ENCODE measurements around the gene PATZ1. TPM values are rescaled to one million over a fixed set of nuclear protein-coding genes. Genes with fewer than 3 reads are reported as not detected.

PATZ1 gene
- total RNA-seq, 1 experiment from 2014 or later = 24.1 TPM

DNA sequence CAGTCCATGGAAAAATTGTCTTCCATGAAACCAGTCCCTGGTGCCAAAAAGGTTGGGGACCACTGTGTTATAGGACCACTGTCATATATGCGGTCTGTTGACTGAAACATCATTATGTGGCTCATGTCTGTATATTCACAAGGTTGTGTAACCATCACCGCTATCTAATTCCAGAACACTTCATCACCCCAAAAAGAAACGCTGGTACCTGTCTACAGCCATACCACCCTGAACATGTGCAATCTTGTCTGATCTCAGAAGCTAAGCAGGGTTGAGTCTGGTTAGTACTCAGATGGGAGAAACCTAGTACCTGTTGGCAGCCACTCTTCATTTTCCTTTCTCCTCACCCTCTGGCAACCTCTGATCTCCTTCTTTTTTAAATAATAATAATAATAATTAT is 41.0 kb downstream of the PATZ1 start:
- no peak overlapping the region for H3K4me3 ChIP-seq
- H3K27ac ChIP-seq = no peak overlapping the region
- H3K4me1 ChIP-seq = no peaks in the 10 kb centered on the region
- H3K27me3 ChIP-seq = no peaks in the 10 kb centered on the region
- no peaks in the 10 kb centered on the region for H3K9me3 ChIP-seq (replicated peaks)
- no peaks in the 10 kb centered on the region for H3K36me3 ChIP-seq
- DNase-seq = no peak

GRCh38 chr22:31302537-31302936 is 43.6 kb downstream of the PATZ1 start:
- H3K4me1 ChIP-seq = no peaks in the 10 kb centered on the region
- no peaks in the 10 kb centered on the region for H3K27me3 ChIP-seq
- no peak for DNase-seq
- H3K9me3 ChIP-seq (replicated peaks) = no peaks in the 10 kb centered on the region
- no peak overlapping the region for H3K27ac ChIP-seq
- no peak overlapping the region for H3K4me3 ChIP-seq
- no peaks in the 10 kb centered on the region for H3K36me3 ChIP-seq

DNA sequence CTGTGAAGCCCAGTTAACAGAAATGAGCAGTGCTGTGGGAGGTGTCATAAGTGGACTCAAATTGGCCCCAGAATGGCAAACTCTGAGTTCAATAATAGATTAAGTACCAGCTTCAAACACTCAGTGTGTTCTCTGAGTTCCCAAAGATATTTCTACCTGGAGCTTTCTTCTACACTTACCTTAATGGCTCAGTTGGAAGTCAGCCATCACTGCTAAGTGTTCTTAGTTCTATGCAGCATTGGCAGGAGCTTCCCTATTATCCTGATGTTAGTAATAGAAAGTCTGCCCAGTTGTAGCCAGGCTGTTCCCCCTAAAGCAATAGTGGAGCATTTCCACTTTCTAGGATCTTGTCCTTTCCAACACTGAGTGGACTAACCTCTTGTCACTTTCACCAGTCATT is 44.1 kb downstream of the PATZ1 start:
- DNase-seq = no peak
- no peak overlapping the region for H3K27ac ChIP-seq
- no peaks in the 10 kb centered on the region for H3K9me3 ChIP-seq (replicated peaks)
- H3K27me3 ChIP-seq = no peaks in the 10 kb centered on the region
- H3K36me3 ChIP-seq = no peaks in the 10 kb centered on the region
- H3K4me3 ChIP-seq = no peak overlapping the region
- H3K4me1 ChIP-seq = no peaks in the 10 kb centered on the region

DNA sequence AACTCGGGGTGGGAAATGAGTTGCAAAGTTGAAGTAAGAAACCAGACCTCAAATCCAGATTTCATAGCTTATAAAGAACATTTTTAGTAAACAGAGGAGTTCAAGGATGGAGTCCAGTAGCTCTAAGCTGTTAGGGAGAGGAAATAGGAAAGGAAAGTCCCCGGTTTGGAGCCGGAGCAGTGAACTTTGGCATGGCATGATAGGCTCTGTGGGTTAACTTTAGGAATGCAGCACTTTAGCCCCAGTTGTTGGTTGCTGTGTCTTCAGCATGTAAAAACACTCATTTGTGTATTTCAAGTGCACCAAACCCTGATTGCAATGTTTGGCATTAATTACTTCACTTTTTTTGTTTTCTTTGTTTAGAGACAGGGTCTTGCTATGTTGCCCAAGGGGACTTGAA is 45.2 kb downstream of the PATZ1 start:
- no peak for DNase-seq
- H3K27me3 ChIP-seq = no peaks in the 10 kb centered on the region
- H3K27ac ChIP-seq = no peak overlapping the region
- H3K36me3 ChIP-seq = no peaks in the 10 kb centered on the region
- no peaks in the 10 kb centered on the region for H3K9me3 ChIP-seq (replicated peaks)
- H3K4me1 ChIP-seq = no peaks in the 10 kb centered on the region
- no peak overlapping the region for H3K4me3 ChIP-seq

- Histone ChIP-seq H3K36me3 (no peaks in the 10 kb centered on the region), H3K27ac (no peak overlapping the region), H3K27me3 (no peaks in the 10 kb centered on the region), H3K4me1 (no peaks in the 10 kb centered on the region), H3K9me3 (replicated peaks) (no peaks in the 10 kb centered on the region), H3K4me3 (no peak overlapping the region)
- DNase-seq = no peak
These were observed 50.1 kb downstream of the PATZ1 start for GRCh38 chr22:31295831-31296657.

DNA sequence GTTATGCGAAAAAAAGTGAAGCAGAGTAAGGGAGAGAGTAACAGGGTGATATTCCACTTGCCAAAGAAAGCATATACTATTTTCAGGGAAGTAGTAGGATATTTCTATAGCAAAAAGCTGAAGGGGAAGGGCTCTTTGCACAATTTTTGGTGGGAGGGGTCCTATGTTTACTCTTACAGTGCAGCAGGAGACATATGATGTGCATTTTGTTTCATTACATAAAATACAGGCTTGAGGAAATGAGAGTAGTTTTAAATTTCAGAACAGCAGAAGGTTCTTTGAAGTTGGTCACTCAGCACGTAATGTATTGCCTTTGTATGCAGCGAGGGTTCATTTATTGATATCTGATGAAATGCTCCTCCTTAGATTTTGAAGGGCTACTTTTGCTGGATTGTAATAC is 50.8 kb downstream of the PATZ1 start:
- DNase-seq = no peak
- H3K4me1 ChIP-seq = no peaks in the 10 kb centered on the region
- H3K36me3 ChIP-seq = no peaks in the 10 kb centered on the region
- no peak overlapping the region for H3K4me3 ChIP-seq
- no peak overlapping the region for H3K27ac ChIP-seq
- no peaks in the 10 kb centered on the region for H3K27me3 ChIP-seq
- H3K9me3 ChIP-seq (replicated peaks) = no peaks in the 10 kb centered on the region

GRCh38 chr22:31292236-31292989 is 53.7 kb downstream of the PATZ1 start, which contains the start of gene PIK3IP1:
Gene PIK3IP1 (minus strand): TSS chr22:31292488. CDS start chr22:31292344, 144 bp downstream.
- Histone ChIP-seq H3K27ac (no peak within 1 kb of the TSS), H3K4me1 (no peaks in the 10 kb centered on the region), H3K27me3 (no peaks in the 10 kb centered on the region), H3K4me3 (peak within 1 kb of the TSS; percentile 41), H3K9me3 (replicated peaks) (no peaks in the 10 kb centered on the region), H3K36me3 (no peaks in the 10 kb centered on the region)
- peak; percentile 73 to 82 for DNase-seq

DNA sequence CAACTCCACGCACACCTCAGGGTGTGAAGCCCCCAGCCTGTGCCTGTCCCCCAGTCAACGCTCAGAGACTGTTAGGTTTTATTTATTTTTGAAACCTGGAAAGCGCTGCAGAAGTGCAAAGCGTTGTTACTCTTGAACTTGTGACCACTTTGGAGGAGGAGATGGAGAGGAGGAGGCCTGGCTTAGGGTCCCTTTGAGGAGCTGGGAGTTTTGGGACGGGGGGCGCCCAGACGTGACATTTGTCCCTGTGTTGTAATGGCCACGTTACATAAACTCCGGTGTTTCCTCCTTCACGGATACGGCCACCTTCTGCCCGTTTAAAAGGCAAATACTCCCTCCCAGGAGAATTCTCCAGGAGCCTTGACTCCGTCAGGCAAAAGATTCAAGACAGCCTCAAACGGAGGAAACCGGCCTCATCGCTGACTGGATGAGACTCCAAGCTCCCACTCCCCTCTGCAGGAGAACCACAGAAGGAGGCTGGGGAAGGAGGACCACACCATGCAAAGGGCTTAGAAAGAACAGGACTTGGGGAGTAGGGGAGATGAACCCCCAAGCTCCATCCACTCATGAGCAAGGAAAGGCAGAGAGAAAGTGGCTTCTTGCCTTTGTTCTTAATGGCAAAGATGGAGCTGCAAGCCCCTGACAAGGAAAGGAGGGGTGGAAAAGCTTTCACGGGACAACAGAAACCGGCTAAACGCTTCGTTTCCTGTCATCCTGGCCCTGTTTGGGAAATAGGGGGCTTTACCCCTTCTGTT is 54.5 kb downstream of the PATZ1 start:
- H3K36me3 ChIP-seq = no peaks in the 10 kb centered on the region
- peak overlapping the region; percentile 41 for H3K4me3 ChIP-seq
- H3K4me1 ChIP-seq = 0 out of 2 replicates have a peak, but pooled peaks cover under 1% of the 10 kb centered on the region
- H3K27ac ChIP-seq = no peak overlapping the region
- no peaks in the 10 kb centered on the region for H3K27me3 ChIP-seq
- no peaks in the 10 kb centered on the region for H3K9me3 ChIP-seq (replicated peaks)
- peak in 1 of 2 experiments; percentile 26 for DNase-seq

GRCh38 chr22:31290494-31291471 is 55.4 kb downstream of the PATZ1 start:
- H3K27ac ChIP-seq = peak overlapping the region; percentile 31
- no peaks in the 10 kb centered on the region for H3K9me3 ChIP-seq (replicated peaks)
- H3K36me3 ChIP-seq = no peaks in the 10 kb centered on the region
- H3K4me3 ChIP-seq = peak overlapping the region; percentile 58
- H3K27me3 ChIP-seq = no peaks in the 10 kb centered on the region
- peak; percentile 86 to 89 for DNase-seq
- H3K4me1 ChIP-seq = 0 out of 2 replicates have a peak, but pooled peaks cover 3% of the 10 kb centered on the region

GRCh38 chr22:31289344-31289743 is 56.8 kb downstream of the PATZ1 start:
- no peaks in the 10 kb centered on the region for H3K27me3 ChIP-seq
- H3K36me3 ChIP-seq = no peaks in the 10 kb centered on the region
- H3K4me1 ChIP-seq = 0 out of 2 replicates have a peak, but pooled peaks cover 3% of the 10 kb centered on the region
- no peak overlapping the region for H3K27ac ChIP-seq
- no peak for DNase-seq
- H3K4me3 ChIP-seq = no peak overlapping the region
- H3K9me3 ChIP-seq (replicated peaks) = no peaks in the 10 kb centered on the region

GRCh38 chr22:31288496-31289240 is 57.5 kb downstream of the PATZ1 start:
- H3K4me1 ChIP-seq = 0 out of 2 replicates have a peak, but pooled peaks cover 3% of the 10 kb centered on the region
- H3K36me3 ChIP-seq = no peaks in the 10 kb centered on the region
- H3K27me3 ChIP-seq = no peaks in the 10 kb centered on the region
- no peaks in the 10 kb centered on the region for H3K9me3 ChIP-seq (replicated peaks)
- no peak overlapping the region for H3K4me3 ChIP-seq
- DNase-seq = no peak
- H3K27ac ChIP-seq = no peak overlapping the region

GRCh38 chr22:31287818-31288495 is 58.2 kb downstream of the PATZ1 start:
- Histone ChIP-seq H3K4me3 (no peak overlapping the region), H3K27ac (no peak overlapping the region), H3K27me3 (no peaks in the 10 kb centered on the region), H3K36me3 (no peaks in the 10 kb centered on the region), H3K4me1 (peaks cover 7% of the 10 kb centered on the region), H3K9me3 (replicated peaks) (no peaks in the 10 kb centered on the region)
- no peak for DNase-seq

Measured in SJCRH30 (cell line).